Muscle layer of colon (tissue), 2 donors: ENCODE results near the gene THAP2.
"Not testable (repeated sequence)": the region's sequence is repeated elsewhere in the genome, so short reads cannot be mapped to it uniquely, and the experiment has no call there.

Source experiments
- H3K27ac ChIP-seq: one replicate; pipeline ENCODE4 v1.7.0; 2013; ENCODE audit warnings: low read depth, mild to moderate bottlenecking, low read length, moderate library complexity
- H3K27me3 ChIP-seq, 2 donors: one replicate each; pipeline ENCODE4 v1.7.0; 2013; ENCODE audit warnings: low read length in 2 of 2, mild to moderate bottlenecking in 2 of 2; ENCODE audit not compliant: insufficient read depth in 2 of 2, control insufficient read depth in 1 of 2
- H3K36me3 ChIP-seq: one replicate; pipeline ENCODE4 v1.7.0; 2013; ENCODE audit warnings: mild to moderate bottlenecking, low read length; ENCODE audit not compliant: insufficient read depth
- H3K4me1 ChIP-seq: one replicate; pipeline ENCODE4 v1.7.0; 2013; ENCODE audit warnings: mild to moderate bottlenecking, low read length; ENCODE audit not compliant: insufficient read depth
- H3K4me3 ChIP-seq, 2 donors: one replicate each; pipeline ENCODE4 v1.7.0; 2013; ENCODE audit warnings: low read length in 2 of 2, low read depth in 1 of 2, mild to moderate bottlenecking in 1 of 2, moderate library complexity in 1 of 2
- H3K9ac ChIP-seq: one replicate; pipeline ENCODE4 v1.7.0; 2013; ENCODE audit warnings: low read length
- H3K9me3 ChIP-seq: one replicate; pipeline ENCODE4 v1.7.0; 2013; ENCODE audit warnings: mild to moderate bottlenecking, low read length
- donor health status: abdominal sarcoma.
- donor health status: Adenocarcinoma of cecum.

The THAP2 gene

GRCh38 chr12:71686658-71687025 is 22.5 kb downstream of the THAP2 start:
- peak overlapping the region; percentile 75 to 94 for H3K4me3 ChIP-seq
- no peaks in the 10 kb centered on the region for H3K27me3 ChIP-seq
- peak overlapping the region; percentile 86 for H3K27ac ChIP-seq
- H3K4me1 ChIP-seq, result peaks cover 22% of the 10 kb centered on the region
- no peaks in the 10 kb centered on the region for H3K9me3 ChIP-seq
- peak overlapping the region; percentile 78 for H3K9ac ChIP-seq
- no peaks in the 10 kb centered on the region for H3K36me3 ChIP-seq

GRCh38 chr12:71687172-71687571 is 23.1 kb downstream of the THAP2 start:
- H3K36me3 ChIP-seq, H3K9me3 ChIP-seq, H3K27me3 ChIP-seq, H3K9ac ChIP-seq: not testable (repeated sequence)
- Histone ChIP-seq H3K4me3 (peak overlapping the region in 1 of 2 donors; percentile 94), H3K27ac (peak overlapping the region; percentile 86), H3K4me1 (peaks cover 22% of the 10 kb centered on the region)

DNA sequence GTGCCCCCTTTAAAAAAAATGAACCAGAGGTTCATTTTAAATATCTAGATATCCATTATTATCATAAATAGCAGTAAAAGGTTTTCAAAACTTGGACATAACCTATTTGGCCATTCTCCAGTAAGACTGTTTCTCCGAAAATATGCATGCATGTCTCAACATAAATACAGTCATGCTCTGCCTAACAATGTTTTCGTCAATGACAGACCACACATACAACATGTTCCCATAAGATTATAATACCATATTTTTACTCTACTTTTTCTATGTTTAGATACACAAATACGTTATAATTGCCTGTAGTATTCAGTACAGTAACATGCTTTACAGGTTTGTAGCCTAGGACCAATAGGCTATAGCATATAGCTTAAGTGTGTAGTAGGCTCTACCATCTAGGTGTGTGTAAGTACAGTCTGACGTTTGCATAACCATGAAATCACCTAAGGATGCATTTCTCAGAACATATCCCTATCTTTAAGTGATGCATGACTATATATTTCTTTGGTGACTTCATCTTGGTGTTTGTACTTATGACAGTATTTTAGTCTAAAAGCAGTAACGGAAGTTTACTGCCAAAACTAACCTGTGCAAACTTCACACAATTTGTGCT is 25.0 kb downstream of the THAP2 start:
- Histone ChIP-seq H3K4me3 (no peak overlapping the region), H3K27ac (no peak overlapping the region), H3K27me3 (no peaks in the 10 kb centered on the region), H3K9ac (no peak overlapping the region), H3K9me3 (no peaks in the 10 kb centered on the region), H3K36me3 (no peaks in the 10 kb centered on the region), H3K4me1 (peaks cover 22% of the 10 kb centered on the region)

- Histone ChIP-seq H3K9ac (no peak overlapping the region), H3K9me3 (no peaks in the 10 kb centered on the region), H3K36me3 (no peaks in the 10 kb centered on the region), H3K27ac (no peak overlapping the region), H3K4me3 (no peak overlapping the region), H3K4me1 (peaks cover 22% of the 10 kb centered on the region), H3K27me3 (no peaks in the 10 kb centered on the region)
Observed at GRCh38 chr12:71691504-71692129, 27.5 kb downstream of the THAP2 start.

- peaks cover 14% of the 10 kb centered on the region for H3K4me1 ChIP-seq
- H3K4me3 ChIP-seq, result no peak overlapping the region
- no peaks in the 10 kb centered on the region for H3K9me3 ChIP-seq
- no peak overlapping the region for H3K9ac ChIP-seq
- no peaks in the 10 kb centered on the region for H3K27me3 ChIP-seq
- peaks cover 8% of the 10 kb centered on the region for H3K36me3 ChIP-seq
- no peak overlapping the region for H3K27ac ChIP-seq
Observed at GRCh38 chr12:71693126-71693525, 29.0 kb downstream of the THAP2 start.

GRCh38 chr12:71693651-71694050 is 29.6 kb downstream of the THAP2 start:
- not testable (repeated sequence) for H3K9ac ChIP-seq, H3K27me3 ChIP-seq, H3K9me3 ChIP-seq, H3K27ac ChIP-seq, H3K4me3 ChIP-seq, H3K4me1 ChIP-seq
- H3K36me3 ChIP-seq, result peaks cover 11% of the 10 kb centered on the region

GRCh38 chr12:71694099-71694820 is 30.2 kb downstream of the THAP2 start:
- Histone ChIP-seq H3K4me3 (no peak overlapping the region), H3K9me3 (no peaks in the 10 kb centered on the region), H3K36me3 (peaks cover 17% of the 10 kb centered on the region), H3K27ac (no peak overlapping the region), H3K9ac (no peak overlapping the region), H3K4me1 (peaks cover 3% of the 10 kb centered on the region), H3K27me3 (no peaks in the 10 kb centered on the region)

- no peaks in the 10 kb centered on the region for H3K4me1 ChIP-seq
- no peaks in the 10 kb centered on the region for H3K9me3 ChIP-seq
- H3K36me3 ChIP-seq, result peaks cover 27% of the 10 kb centered on the region
- no peak overlapping the region for H3K9ac ChIP-seq
- H3K4me3 ChIP-seq, result no peak overlapping the region
- no peak overlapping the region for H3K27ac ChIP-seq
- no peaks in the 10 kb centered on the region for H3K27me3 ChIP-seq
Observed at GRCh38 chr12:71695782-71696181, 31.7 kb downstream of the THAP2 start.

DNA sequence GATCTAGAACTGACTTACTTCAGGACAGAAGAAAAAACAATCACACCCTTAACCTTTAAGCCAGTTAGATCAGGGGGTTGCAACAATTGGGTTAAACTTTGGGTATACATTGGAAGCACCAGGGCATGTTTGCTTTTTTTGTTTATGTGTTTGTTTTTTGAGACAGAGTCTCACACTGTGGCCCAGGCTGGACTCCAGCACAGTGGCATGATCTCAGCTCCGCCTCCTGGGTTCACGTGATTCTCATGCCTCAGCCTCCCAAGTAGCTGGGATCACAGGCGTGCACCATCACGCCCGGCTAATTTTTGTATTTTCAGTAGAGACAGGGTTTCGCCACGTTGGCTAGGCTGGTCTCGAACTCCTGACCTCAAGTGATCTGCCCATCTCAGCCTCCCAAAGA is 38.1 kb downstream of the THAP2 start:
- H3K36me3 ChIP-seq, result peaks cover 36% of the 10 kb centered on the region
- not testable (repeated sequence) for H3K4me3 ChIP-seq

GRCh38 chr12:71702590-71702989 is 38.5 kb downstream of the THAP2 start:
- H3K27ac ChIP-seq, result no peak overlapping the region
- H3K4me1 ChIP-seq, result no peaks in the 10 kb centered on the region
- H3K27me3 ChIP-seq, result no peaks in the 10 kb centered on the region
- H3K4me3 ChIP-seq, result no peak overlapping the region
- no peak overlapping the region for H3K9ac ChIP-seq
- H3K36me3 ChIP-seq, result peaks cover 32% of the 10 kb centered on the region
- no peaks in the 10 kb centered on the region for H3K9me3 ChIP-seq

More for the DNA sequence above, 38.1 kb downstream of the THAP2 start:
- H3K27ac ChIP-seq, H3K27me3 ChIP-seq, H3K9me3 ChIP-seq, H3K9ac ChIP-seq, H3K4me1 ChIP-seq: not testable (repeated sequence)

GRCh38 chr12:71703206-71703605 is 39.1 kb downstream of the THAP2 start:
- no peak overlapping the region for H3K27ac ChIP-seq

More at GRCh38 chr12:71703206-71703605, 39.1 kb downstream of the THAP2 start:
- no peak overlapping the region for H3K4me3 ChIP-seq
- no peaks in the 10 kb centered on the region for H3K4me1 ChIP-seq
- no peaks in the 10 kb centered on the region for H3K9me3 ChIP-seq
- no peak overlapping the region for H3K9ac ChIP-seq
- H3K27me3 ChIP-seq, result no peaks in the 10 kb centered on the region
- H3K36me3 ChIP-seq, result peaks cover 32% of the 10 kb centered on the region
